WERI-Rb-1 (cell line): ENCODE results near the gene PCDH9.
"Not testable (repeated sequence)": the region's sequence is repeated elsewhere in the genome, so short reads cannot be mapped to it uniquely, and the experiment has no call there.

Experiments used
- DNase-seq: peaks from one replicate; pipeline ENCODE4 v3.0.0-alpha.2; 2020
- H3K27ac ChIP-seq: fragments of 250-450 bp; sonication (Bioruptor Pico); 2 replicates; pipeline ENCODE4 v1.5.1; 2020; ENCODE audit warnings: mild to moderate bottlenecking, moderate library complexity
- H3K27me3 ChIP-seq: fragments of 250-450 bp; sonication (Bioruptor Pico); 2 replicates; pipeline ENCODE4 v1.5.1; 2021; ENCODE audit warnings: mild to moderate bottlenecking, low read depth, moderate library complexity; ENCODE audit not compliant: insufficient read depth, severe bottlenecking
- H3K36me3 ChIP-seq: fragments of 250-450 bp; sonication (Bioruptor Pico); 2 replicates; pipeline ENCODE4 v1.5.1; 2020; ENCODE audit warnings: mild to moderate bottlenecking, moderate library complexity
- H3K4me3 ChIP-seq: 2 replicates; pipeline ENCODE4 v1.5.1; 2011; ENCODE audit warnings: low read depth, mild to moderate bottlenecking, control low read depth, low read length
- H3K9me3 ChIP-seq: fragments of 250-450 bp; sonication (Bioruptor Pico); 2 replicates; pipeline ENCODE4 v1.5.1; 2021; ENCODE audit warnings: mild to moderate bottlenecking, moderate library complexity; ENCODE audit not compliant: severe bottlenecking
- TF ChIP-seq, protein P1 (sequence below): IDR thresholded peaks from 2 replicates; pipeline ENCODE4 v1.5.1; 2011; ENCODE audit warnings: low read depth, mild to moderate bottlenecking, control low read depth, inconsistent platforms, low read length

The PCDH9 gene

DNA sequence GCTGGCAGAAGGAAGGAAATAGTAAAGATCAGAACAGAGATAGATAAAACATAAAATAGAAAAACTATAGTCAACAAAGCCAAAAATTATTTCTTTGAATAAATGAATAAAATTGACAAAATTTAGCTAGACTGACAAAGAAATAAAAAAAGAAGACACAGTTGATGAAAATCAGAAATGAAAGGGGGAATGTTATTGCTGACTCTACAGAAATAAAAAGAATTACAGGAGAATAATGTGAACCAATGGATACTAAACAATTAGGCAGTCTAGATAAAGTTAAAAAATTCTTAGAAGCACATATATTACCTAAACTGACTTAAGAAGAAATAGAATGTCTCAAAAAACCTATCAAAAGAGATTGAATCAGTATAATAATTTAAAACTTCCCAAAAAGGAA, 933.8 kb downstream of the PCDH9 start:
- Histone ChIP-seq H3K36me3 (no peaks in the 10 kb centered on the region), H3K27me3 (no peaks in the 10 kb centered on the region), H3K9me3 (no peaks in the 10 kb centered on the region), H3K4me3 (no peak overlapping the region), H3K27ac (no peak overlapping the region)
- DNase-seq, result no peak
- TF ChIP-seq, protein P1, sequence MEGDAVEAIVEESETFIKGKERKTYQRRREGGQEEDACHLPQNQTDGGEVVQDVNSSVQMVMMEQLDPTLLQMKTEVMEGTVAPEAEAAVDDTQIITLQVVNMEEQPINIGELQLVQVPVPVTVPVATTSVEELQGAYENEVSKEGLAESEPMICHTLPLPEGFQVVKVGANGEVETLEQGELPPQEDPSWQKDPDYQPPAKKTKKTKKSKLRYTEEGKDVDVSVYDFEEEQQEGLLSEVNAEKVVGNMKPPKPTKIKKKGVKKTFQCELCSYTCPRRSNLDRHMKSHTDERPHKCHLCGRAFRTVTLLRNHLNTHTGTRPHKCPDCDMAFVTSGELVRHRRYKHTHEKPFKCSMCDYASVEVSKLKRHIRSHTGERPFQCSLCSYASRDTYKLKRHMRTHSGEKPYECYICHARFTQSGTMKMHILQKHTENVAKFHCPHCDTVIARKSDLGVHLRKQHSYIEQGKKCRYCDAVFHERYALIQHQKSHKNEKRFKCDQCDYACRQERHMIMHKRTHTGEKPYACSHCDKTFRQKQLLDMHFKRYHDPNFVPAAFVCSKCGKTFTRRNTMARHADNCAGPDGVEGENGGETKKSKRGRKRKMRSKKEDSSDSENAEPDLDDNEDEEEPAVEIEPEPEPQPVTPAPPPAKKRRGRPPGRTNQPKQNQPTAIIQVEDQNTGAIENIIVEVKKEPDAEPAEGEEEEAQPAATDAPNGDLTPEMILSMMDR, result no peak

DNA sequence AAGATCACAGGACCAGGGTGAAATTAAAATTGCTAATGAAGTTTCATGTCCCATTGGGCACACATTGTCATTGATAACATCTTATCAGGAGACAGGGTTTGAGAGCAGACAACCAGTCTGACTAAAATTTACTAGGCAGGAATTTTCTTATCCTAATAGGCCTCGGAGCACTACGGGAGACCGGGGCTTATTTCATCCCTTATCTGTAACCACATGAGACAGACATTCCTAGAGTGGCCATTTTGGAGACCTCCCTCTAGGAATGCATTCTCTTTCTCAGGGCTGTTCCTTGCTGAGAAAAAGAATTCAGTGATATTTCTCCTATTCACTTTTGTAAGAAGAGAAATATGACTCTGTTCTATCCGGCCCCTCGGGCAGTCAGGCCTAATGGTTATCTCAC, 943.3 kb downstream of the PCDH9 start:
- H3K27ac ChIP-seq, H3K27me3 ChIP-seq, DNase-seq, H3K4me3 ChIP-seq, H3K36me3 ChIP-seq, H3K9me3 ChIP-seq: not testable (repeated sequence)

DNA sequence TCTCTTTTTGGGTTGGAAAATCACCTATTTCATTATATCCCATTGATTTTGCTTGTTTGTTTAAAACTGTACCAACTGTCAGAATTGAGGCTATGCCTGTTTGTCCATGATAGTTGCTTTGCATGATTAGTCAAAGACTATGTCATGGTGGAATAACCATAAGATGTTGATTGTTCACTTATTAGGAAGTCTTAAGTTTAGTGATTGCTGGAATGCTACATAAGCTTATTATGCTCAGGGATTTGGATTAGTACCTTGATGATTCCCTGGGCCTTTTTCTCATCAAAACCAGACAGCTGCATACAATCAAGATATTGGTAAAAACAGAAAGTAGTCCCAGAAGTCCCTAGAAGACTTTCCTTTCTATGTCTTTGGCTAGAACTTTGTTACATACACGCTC, 954.7 kb downstream of the PCDH9 start:
- DNase-seq, result no peak
- TF ChIP-seq, protein P1, result no peak
- Histone ChIP-seq H3K36me3 (no peaks in the 10 kb centered on the region), H3K27me3 (no peaks in the 10 kb centered on the region), H3K9me3 (peaks cover 2% of the 10 kb centered on the region), H3K4me3 (no peak overlapping the region), H3K27ac (no peak overlapping the region)

DNA sequence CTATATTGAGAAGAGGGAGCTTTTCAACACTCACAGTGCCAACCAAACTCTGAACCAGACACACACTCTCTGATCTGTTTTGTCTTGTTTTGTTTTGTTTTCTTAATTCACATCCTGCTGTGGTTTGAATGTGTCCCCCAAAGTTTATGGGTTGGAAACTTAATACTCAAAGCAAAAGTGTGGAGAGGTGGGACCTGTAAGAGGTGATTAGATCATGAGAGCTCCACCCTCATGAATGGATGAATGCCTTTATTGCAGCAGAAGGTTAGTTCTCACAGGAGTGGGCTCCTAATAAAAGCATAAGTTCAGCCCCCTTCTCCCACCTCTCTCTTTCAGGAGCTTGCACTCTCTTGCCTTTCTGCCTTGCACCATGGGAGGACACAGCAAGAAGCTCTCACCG, 957.1 kb downstream of the PCDH9 start:
- H3K27ac ChIP-seq, result no peak overlapping the region
- H3K9me3 ChIP-seq, result peaks cover 2% of the 10 kb centered on the region
- no peaks in the 10 kb centered on the region for H3K36me3 ChIP-seq
- no peaks in the 10 kb centered on the region for H3K27me3 ChIP-seq
- TF ChIP-seq, protein P1, result no peak
- no peak for DNase-seq
- no peak overlapping the region for H3K4me3 ChIP-seq

DNA sequence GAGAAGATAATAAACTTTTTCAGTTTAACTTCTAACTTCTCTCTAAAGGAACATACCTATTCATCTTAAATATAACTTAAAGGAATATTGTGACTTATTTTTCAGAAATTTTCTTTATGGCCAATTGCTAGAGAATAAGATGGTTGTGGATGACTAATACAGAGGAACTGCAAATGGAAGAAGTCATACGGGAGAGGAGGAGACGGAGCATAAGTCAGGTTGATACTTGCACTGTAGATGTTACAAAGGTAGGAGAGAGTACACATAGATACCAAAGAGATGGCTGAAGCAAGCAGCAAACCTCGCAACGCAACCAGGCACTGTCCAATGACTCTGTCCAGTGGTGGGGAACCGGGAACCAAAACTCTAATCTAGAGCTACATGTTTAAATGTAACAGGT, 963.4 kb downstream of the PCDH9 start:
- no peaks in the 10 kb centered on the region for H3K9me3 ChIP-seq
- no peak for DNase-seq
- H3K4me3 ChIP-seq, result no peak overlapping the region
- H3K36me3 ChIP-seq, result no peaks in the 10 kb centered on the region
- H3K27ac ChIP-seq, result no peak overlapping the region
- no peaks in the 10 kb centered on the region for H3K27me3 ChIP-seq
- TF ChIP-seq, protein P1, result no peak

DNA sequence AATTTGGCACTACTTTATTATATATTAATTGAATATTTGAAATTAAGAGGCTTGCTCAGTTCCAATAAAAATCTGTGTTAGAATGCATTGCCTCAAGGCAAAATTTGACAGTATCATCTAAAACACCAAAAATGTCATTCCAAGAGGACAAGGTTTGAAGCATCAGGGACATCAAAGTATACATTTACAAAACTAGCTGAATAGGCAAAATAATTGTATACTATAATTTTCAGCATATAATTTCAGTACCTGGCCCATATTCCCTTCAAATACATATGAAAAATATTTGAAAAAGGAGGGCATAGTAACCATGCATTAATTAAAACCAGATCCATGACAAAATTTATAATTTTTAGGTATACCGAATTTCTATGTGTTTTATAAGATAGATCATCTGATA, 963.8 kb downstream of the PCDH9 start:
- Histone ChIP-seq H3K27me3 (no peaks in the 10 kb centered on the region), H3K4me3 (no peak overlapping the region), H3K27ac (no peak overlapping the region), H3K36me3 (no peaks in the 10 kb centered on the region), H3K9me3 (no peaks in the 10 kb centered on the region)
- DNase-seq, result no peak
- TF ChIP-seq, protein P1, result no peak
